NCI-H2196 (cell line): ENCODE results near the gene RBM4.

Experiments used
- DNase-seq: peaks from one replicate; lab custom pipeline; 2025; ENCODE audit not compliant: unreplicated experiment; lab: John Stamatoyannopoulos, UW

RBM4 gene

DNA sequence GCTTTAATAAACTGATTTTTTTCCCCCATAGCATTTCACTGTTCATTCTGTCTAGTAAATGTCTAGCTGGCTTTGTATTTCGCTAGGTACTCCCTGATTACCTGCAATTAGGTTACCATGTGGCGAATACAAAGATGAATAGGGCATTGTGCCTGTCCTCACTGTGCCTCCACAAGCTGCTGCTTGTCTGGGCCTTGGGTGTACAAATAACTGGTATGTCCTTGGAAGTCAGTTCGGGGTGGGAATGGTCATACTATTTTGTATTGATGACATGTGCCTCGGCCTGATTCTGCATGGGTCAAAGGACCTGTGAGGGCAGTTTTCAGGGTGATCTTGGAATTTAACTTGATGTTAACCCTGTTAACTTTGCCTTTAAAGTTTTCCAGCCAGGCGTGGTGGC, 11.4 kb downstream of the RBM4 start:
- DNase-seq: no peak

DNA sequence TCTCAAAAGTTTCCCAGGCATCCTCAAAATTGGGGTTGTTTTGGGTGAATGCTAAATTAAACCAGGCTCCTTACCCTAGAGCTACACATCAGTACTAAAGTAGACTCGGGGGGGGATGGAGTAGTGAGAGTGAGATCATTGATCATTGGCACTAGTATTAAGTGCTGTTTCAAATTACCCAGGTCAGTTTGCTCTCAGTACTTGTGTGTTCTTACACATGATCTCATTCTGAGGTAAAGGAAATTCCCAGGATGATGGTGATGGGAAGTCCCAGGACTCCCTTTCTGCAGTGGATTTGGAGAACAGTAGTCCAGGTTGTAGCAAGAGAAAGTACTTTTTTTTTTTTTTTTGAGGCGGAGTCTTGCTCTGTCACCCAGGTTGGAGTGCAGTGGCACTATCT, 12.5 kb downstream of the RBM4 start:
- DNase-seq: no peak

GRCh38 chr11:66652651-66653050, 14.1 kb downstream of the RBM4 start:
- no peak for DNase-seq

GRCh38 chr11:66653123-66653522, 14.6 kb downstream of the RBM4 start:
- DNase-seq: no peak

- DNase-seq: no peak
These were observed 21.3 kb downstream of the RBM4 start for GRCh38 chr11:66659763-66660162.

DNA sequence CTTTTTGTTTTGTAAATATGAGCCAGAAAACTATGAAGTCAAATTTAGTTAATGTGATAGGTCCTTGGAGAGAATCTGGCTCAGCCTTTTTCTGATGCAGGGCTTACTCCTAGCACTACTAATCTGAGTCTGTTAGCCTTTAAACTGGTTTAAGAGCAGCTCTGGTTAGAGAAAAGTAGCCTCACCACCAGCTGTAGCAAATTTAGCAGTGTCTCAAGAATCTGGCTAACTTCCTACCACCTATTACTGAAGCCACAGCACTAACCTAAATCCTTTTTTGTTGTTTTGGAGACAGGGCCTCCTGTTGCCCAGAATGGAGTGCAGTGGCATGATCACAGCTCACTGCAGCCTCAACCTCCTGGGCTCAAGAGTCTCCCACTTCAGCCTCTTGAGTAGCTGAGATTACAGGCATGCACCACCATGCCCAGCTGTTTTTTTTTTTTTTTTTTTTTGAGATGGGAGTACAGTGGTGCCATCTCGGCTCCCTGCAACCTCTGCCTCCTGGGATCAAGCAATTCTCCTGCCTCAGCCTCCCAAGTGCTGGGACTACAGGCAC, 25.3 kb downstream of the RBM4 start:
- no peak for DNase-seq

DNA sequence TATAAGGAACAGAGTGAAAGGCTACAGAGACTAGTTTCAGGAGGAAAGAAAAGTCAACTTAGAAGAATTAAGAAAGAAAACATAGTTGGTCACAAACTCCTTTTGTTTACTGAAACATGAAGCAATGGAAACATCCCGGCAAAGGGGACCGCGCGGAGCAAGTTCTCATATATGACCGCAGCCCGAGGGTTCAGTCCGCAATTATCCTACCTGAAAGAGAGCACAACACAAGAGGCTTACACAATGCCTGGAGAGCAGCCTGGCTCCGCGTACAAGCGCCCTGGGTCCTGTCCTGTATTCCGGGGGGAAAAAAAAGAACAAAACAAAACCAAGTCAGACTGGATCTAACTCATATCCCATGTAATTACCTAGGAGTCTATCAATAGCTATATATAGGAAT, 26.9 kb downstream of the RBM4 start:
- DNase-seq: no peak

GRCh38 chr11:66670816-66671215, 32.3 kb downstream of the RBM4 start:
- no peak for DNase-seq

GRCh38 chr11:66674964-66675602, 36.6 kb downstream of the RBM4 start:
- DNase-seq: no peak

- DNase-seq: no peak
These were observed 37.9 kb downstream of the RBM4 start for GRCh38 chr11:66676282-66676919.

DNA sequence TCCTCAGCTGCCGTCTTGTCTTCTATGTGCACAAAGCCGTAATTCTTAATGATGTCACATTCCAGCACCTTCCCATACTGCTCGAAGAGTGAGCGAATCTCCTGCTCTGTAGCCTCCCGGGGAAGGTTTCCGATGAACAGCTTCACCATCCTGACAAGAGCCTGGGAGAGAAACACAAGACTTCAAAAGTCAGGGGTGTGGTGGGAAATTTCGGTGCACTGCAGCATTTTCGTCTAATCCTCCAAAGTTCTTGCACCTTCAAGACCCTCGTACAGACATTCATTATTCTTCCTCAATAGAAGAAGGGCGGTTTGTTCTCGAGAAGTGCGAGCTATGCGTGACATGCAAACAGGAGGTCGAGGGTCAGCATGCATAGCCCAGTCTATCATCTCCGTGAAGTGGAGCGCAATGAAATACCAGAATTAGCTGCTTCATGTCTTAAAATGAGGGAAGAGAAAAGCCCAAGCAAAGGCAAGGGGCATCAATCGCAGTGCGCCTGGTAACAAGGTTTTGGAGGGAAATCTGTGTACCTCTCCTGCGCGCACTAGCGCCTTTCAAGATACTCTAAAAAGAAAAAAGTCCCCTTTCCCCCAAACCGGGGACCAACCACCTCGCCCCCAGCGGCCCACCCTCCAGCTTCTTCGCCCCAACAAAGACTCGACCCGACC, 38.6 kb downstream of the RBM4 start:
- no peak for DNase-seq

DNA sequence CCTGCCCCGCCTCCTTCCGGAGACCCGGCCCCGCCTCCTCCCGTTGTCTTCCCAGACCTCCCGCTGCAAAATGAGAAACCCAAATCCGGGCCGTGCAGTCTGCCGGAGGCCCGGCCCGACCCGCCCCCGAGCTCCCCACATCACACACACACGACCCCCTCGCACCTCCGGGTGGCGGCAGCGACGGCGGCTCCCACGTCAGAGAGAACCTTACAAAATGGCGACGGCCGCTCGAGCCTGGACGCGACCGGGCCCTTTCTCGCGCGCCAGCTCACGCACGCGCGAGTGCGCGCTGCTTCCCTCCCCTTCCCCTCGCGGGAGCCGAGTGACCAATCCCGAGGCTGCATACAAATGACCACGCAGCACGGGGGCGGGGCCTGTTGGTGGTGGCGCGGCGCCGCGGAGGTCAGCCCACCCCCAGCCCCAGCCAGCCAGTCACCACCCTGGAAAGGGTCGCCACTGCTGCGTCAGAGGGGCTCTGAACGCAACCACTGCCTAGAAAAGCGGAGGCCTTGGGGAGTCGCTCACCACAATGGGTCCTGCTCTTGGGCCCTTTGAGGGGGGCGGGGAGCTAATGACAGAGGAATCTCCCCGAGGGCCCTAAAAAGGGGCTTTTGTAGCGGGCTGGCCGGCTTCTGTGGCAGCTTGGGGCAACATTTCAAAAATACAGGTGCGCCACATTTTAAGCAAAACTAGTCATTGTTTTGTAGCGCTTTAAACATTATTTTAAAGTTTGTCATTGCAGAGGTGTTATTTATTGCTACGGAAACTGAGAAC, 39.3 kb downstream of the RBM4 start, which contains the start of gene RBM4B:
Gene RBM4B, minus strand, starts transcription at position 289 of the 777 bp plus-strand sequence. CDS start 808 bp downstream, outside the sequence.
- DNase-seq: peak; percentile 96

DNA sequence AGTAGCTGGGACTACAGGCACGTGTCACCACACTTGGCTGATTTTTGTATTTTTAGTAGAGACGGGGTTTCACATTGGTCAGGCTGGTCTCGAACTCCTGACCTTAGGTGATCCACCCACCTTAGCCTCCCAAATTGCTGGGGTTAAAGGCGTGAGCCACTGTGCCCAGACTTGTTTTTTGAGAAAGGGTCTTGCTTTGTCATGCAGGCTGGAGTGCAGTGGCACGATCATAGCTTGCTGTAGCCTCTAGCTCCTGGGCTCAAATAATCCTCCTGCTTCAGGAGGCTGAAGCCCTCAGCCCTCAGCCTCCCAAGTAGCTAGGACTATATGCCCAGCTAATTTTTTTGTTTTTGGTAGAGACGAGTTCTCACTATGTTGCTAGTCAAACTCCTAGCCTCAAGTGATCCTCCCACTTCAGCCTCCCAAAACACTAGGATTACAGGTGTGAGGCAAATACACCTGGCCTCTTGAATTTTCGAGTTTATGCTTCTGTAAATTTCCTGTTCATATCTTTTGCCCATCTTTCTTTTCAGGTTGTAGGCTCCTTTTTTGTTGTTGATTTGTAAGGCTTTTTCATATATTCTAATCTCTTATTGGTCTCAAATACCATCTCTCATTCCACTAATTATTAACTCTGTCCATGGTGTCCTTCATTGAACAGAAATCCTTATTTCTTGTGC, 42.6 kb downstream of the RBM4 start:
- no peak for DNase-seq

DNA sequence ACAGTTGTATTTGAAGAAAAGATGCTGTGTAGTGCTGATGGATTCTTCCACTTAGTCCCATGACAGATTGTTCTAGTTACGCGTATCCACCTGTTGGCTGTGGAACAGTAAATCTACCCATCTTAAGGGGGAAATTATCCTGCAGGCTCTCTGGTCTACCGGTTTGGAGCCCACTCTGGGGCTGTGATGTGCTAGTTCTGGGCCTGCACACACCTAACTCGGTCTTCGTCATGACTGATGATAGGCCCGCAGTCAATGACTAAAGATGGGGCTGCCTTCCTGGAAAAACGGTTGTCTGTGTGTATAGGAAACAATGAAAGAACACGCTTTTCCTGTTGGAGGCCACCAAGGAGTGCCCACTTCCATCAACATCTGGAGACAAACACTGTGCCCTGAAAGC, 45.4 kb downstream of the RBM4 start:
- no peak for DNase-seq

GRCh38 chr11:66684635-66685034, 46.1 kb downstream of the RBM4 start:
- no peak for DNase-seq

GRCh38 chr11:66685276-66686099, 47.0 kb downstream of the RBM4 start:
- DNase-seq: no peak

DNA sequence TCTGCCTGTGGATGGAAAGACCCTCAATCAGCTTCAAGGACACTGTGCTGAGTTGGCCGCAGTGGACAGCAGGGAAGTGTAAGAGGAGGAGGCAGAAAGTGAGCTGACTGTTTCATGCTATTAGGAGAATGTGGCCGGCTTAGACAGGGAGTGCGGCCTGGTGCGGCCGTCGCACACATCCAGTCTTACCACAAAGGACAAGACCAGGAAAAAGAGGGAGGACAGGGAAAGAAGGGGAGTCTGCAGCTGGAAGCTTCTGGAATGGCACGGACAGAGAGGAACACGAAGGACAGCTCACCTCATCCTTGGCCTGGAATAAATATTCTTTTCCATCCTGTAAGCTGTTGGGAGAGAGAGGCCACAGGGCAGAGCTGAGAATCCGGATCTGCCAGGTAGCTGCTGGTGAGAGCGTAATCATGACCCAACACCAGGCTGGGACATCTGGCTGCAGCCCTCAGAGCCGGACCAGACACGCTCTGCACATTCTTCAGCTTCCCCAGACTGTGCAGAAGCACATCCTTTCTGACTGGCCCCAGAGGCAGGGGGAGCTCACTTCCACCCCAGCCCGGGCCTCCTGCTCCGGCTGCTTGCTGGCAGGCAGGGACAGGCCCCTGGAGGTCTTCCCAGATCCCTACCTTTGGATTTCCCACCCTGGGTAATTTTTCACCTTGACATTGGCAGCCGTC, 47.7 kb downstream of the RBM4 start:
- no peak for DNase-seq

- DNase-seq: no peak
These were observed 48.6 kb downstream of the RBM4 start for GRCh38 chr11:66686801-66687750.
